Ovary (tissue), 9 donors: ENCODE measurements around the gene CTNNA3. TPM values are rescaled to one million over a fixed set of nuclear protein-coding genes. Genes with fewer than 3 reads are reported as not detected.

ENCODE experiments used
- DNase-seq, 5 donors: peaks; one replicate each; pipeline ENCODE4 v3.0.0-alpha.2; 2019 to 2020
- H3K27ac ChIP-seq, 2 donors: fragments of 200-600 bp; one replicate each; pipeline versions ENCODE4 v1.5.1 to v1.8.0; 2019 to 2022
- H3K27me3 ChIP-seq: fragments of 200-600 bp; one replicate; pipeline ENCODE4 v1.8.0; 2022
- H3K36me3 ChIP-seq: fragments of 200-600 bp; sonication (generic); one replicate; pipeline ENCODE4 v1.5.1; 2019
- H3K4me1 ChIP-seq: one replicate; pipeline ENCODE4 v1.8.1; 2013; ENCODE audit warnings: mild to moderate bottlenecking, moderate library complexity; ENCODE audit not compliant: insufficient read depth
- H3K4me3 ChIP-seq: fragments of 200-600 bp; sonication (generic); one replicate; pipeline ENCODE4 v1.5.1; 2017
- H3K9me3 ChIP-seq, 2 donors: fragments of 200-600 bp in 1 of 2; sonication (generic) in 1 of 2; one replicate each; pipeline versions ENCODE4 v1.5.1 to v1.8.1; 2013 to 2019; ENCODE audit warnings: mild to moderate bottlenecking in 1 of 2, moderate library complexity in 1 of 2
- CTCF ChIP-seq, 3 donors: fragments of 450-650 bp in 2 of 3; fragments of 200-600 bp in 1 of 3; IDR thresholded peaks; one replicate each; pipeline versions ENCODE4 v1.5.1 to v1.8.0; 2016 to 2022; ENCODE audit warnings: antibody characterized with exemption in 3 of 3, mild to moderate bottlenecking in 1 of 3
- EP300 ChIP-seq: sonication (generic); formaldehyde crosslinking; IDR thresholded peaks from one replicate; pipeline ENCODE4 v1.6.1; 2017; ENCODE audit warnings: antibody characterized with exemption
- POLR2A ChIP-seq: fragments of 450-650 bp; IDR thresholded peaks from one replicate; pipeline ENCODE4 v1.6.1; 2017; ENCODE audit warnings: antibody characterized with exemption, mild to moderate bottlenecking, moderate library complexity
- WGBS, 3 donors: extraction: QIAGEN DNeasy Blood & Tissue Kit in 1 of 3; methylation state at CpG; one replicate each; pipeline versions ENCODE4 v1.1.5 to v1.1.7; 2013 to 2017; 5-methylcytosine and 5-hydroxymethylcytosine counted together
- intact Hi-C, 4 donors: fragments of 100-400 bp; cut with DNase I; formaldehyde crosslinking; loops; one replicate each; pipeline versions ENCODE4 v1.11.0 to v1.15.1; 2022 to 2023
- polyA plus RNA-seq, 2 donors: library from polyadenylated mRNA; stranded (reverse); fragments of 200-250 nt in 1 of 2; fragments of 350-450 nt in 1 of 2; fragmentation: Illumina TruSeq in 1 of 2; extraction: RNeasy Lipid Tissue Mini Kit (QIAGEN cat#74804) in 1 of 2; gene quantifications; one replicate each; pipeline ENCODE4 v1.2.3, GENCODE V29; 2013 to 2014
- total RNA-seq, 7 donors: library from RNA; depleted of rRNA in 2 of 7; stranded (reverse); fragments of >200 nt in 2 of 7; fragmentation: NEBNext Ultra II Directional in 3 of 7; extraction: Animal tissue kit (Norgen Biotek cat#: 25700) in 3 of 7; gene quantifications; one replicate each; pipeline versions ENCODE4 v1.1.0 to v1.2.4, GENCODE V29; 2016 to 2023
- donor health status: DM: no; HTN: no; CAD: no; lungs with moderate emphysema.
- donor health status: DM: no; HTN: no; CAD: no.
- donor health status: Bipolar disorder and iron deficiency.
- donor health status: DM: yes; HTN: yes; CAD: no.
- donor health status: DM: no; HTN: no; CAD: no.
- donor health status: DM: yes; HTN: yes; CAD: no.

The CTNNA3 gene
- total and polyA plus RNA-seq, 9 donors, result 1.9 to 9.7 (median 4.0) TPM

DNA sequence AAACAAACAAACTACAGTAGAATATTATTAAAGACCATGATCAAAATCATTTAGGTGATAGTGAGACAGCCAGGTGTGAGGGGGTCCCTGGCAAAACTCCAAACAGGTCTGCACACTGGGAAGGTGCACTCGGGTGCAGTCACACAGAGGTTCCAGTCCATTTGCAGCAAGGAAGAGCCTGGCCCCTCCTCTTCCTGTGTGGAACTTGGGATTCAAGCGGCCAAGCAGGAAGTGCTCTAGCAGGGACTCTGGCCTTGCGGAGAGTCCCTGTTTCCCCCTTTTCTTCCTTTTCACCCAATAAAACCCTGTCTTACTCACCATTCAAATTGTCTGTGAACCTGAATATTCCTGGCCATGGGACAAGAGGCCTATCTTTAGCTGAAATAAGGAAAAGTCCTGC lies 588.3 kb downstream of the CTNNA3 start:
- no peak for DNase-seq
- Histone ChIP-seq H3K27me3 (no peaks in the 10 kb centered on the region), H3K9me3 (no peaks in the 10 kb centered on the region), H3K4me3 (no peak overlapping the region), H3K27ac (no peak overlapping the region), H3K4me1 (no peaks in the 10 kb centered on the region), H3K36me3 (no peaks in the 10 kb centered on the region)
- 87 to 92% (median 89%) methylated on average over 3 of the region's 3 CpGs for WGBS, 3 donors
- intact Hi-C loops, result no loop called here
- TF ChIP-seq POLR2A (no peak), CTCF (IDR thresholded peaks at IDR 0.05) (no peak), EP300 (no peak)

DNA sequence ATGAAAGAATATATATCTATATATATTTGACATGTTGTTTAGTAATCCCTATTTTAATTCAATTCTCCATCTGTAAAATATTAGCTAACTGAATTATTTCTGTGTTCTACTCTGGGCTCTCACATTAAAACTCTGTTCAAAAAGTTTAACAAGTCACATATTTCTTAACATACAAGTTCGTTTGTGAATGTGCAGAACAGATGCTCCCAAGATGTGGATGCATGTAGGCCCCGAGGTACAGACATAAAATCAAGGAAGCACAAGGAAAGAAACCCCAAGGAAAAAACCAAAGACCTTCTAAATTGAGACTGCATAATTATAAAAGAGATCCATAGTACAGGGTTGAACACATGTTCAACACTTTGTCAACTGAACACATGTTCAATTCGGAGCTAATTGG lies 595.0 kb downstream of the CTNNA3 start:
- intact Hi-C loops, result no loop called here
- Histone ChIP-seq H3K4me1 (peaks cover 3% of the 10 kb centered on the region), H3K27ac (no peak overlapping the region), H3K4me3 (no peak overlapping the region), H3K27me3 (no peaks in the 10 kb centered on the region), H3K36me3 (no peaks in the 10 kb centered on the region), H3K9me3 (no peaks in the 10 kb centered on the region)
- DNase-seq, result no peak
- WGBS, 3 donors, result 13 to 29% (median 19%) methylated on average over 3 of the region's 3 CpGs
- TF ChIP-seq POLR2A, result no peak
- TF ChIP-seq CTCF (IDR thresholded peaks at IDR 0.05), result no peak
- no peak for TF ChIP-seq EP300

GRCh38 chr10:67098461-67098860 lies 597.5 kb downstream of the CTNNA3 start:
- DNase-seq, result no peak
- H3K9me3 ChIP-seq, result no peaks in the 10 kb centered on the region
- no peak overlapping the region for H3K27ac ChIP-seq
- no peaks in the 10 kb centered on the region for H3K27me3 ChIP-seq
- no peaks in the 10 kb centered on the region for H3K36me3 ChIP-seq
- H3K4me1 ChIP-seq, result peaks cover 3% of the 10 kb centered on the region
- intact Hi-C loops, result no loop called here
- 13 to 20% (median 20%) methylated on average over 2 of the region's 2 CpGs for WGBS, 3 donors
- H3K4me3 ChIP-seq, result no peak overlapping the region
- TF ChIP-seq EP300 (no peak), POLR2A (no peak), CTCF (IDR thresholded peaks at IDR 0.05) (no peak)

GRCh38 chr10:67095531-67095930 lies 600.5 kb downstream of the CTNNA3 start:
- TF ChIP-seq POLR2A (no peak), EP300 (no peak), CTCF (IDR thresholded peaks at IDR 0.05) (no peak)
- H3K4me1 ChIP-seq, result peaks cover 3% of the 10 kb centered on the region
- no peak overlapping the region for H3K4me3 ChIP-seq
- WGBS, 3 donors, result 48 to 69% (median 48%) methylated on average over 2 of the region's 2 CpGs
- H3K9me3 ChIP-seq, result no peaks in the 10 kb centered on the region
- no peak for DNase-seq
- H3K36me3 ChIP-seq, result no peaks in the 10 kb centered on the region
- H3K27me3 ChIP-seq, result no peaks in the 10 kb centered on the region
- H3K27ac ChIP-seq, result no peak overlapping the region
- intact Hi-C loops, result no loop called here

GRCh38 chr10:67088036-67088435 lies 608.0 kb downstream of the CTNNA3 start:
- intact Hi-C loops, result no loop called here
- no peak overlapping the region for H3K27ac ChIP-seq
- H3K27me3 ChIP-seq, result no peaks in the 10 kb centered on the region
- H3K36me3 ChIP-seq, result no peaks in the 10 kb centered on the region
- no peak for TF ChIP-seq POLR2A
- no peak for TF ChIP-seq CTCF (IDR thresholded peaks at IDR 0.05)
- TF ChIP-seq EP300, result no peak
- no peaks in the 10 kb centered on the region for H3K9me3 ChIP-seq
- no peak overlapping the region for H3K4me3 ChIP-seq
- H3K4me1 ChIP-seq, result peaks cover 4% of the 10 kb centered on the region
- 42 to 52% (median 45%) methylated on average over 1 of the region's 1 CpG for WGBS, 3 donors
- no peak for DNase-seq
